Measurements from ENCODE around the gene MYO10.

Gene MYO10

DNA sequence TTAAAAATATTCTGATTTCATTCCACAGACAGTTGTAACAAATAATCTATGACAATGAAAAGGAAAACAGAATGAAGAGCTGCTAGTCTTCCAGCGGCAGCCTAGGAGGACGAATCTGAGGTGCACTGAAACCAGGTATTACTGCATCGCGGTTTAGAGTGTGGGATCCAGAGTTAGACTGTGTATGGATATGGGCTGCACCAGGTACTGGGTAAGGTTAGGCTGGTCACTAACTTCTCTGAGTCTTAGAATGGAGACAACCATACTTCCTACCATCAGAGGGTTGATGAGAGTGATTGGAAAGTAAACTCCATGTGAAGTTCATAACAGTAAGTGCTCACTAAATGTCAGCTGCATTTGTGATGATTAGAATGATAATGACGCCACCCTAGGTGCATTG is 158.7 kb downstream of the MYO10 start:
- TF ChIP-seq ZNF639 (tag by site-specific recombination; IDR thresholded peaks at IDR 0.05) (no peak), ZFP69B (tag by site-specific recombination; IDR thresholded peaks at IDR 0.05) (no peak), ZNF521 (tag by site-specific recombination; IDR thresholded peaks at IDR 0.05) (no peak), ZNF623 (tag by site-specific recombination; IDR thresholded peaks at IDR 0.05) (no peak), ZBTB10 (tag by site-specific recombination; IDR thresholded peaks at IDR 0.05) (no peak), KLF7 (tag by site-specific recombination; IDR thresholded peaks at IDR 0.05; ENCODE audit: borderline replicate concordance) (no peak), ZBTB44 (tag by site-specific recombination; IDR thresholded peaks at IDR 0.05) (no peak), ZNF660 (tag by site-specific recombination; IDR thresholded peaks at IDR 0.05) (no peak), ZNF48 (tag by site-specific recombination; IDR thresholded peaks at IDR 0.05) (no peak), ZNF132 (tag by site-specific recombination; IDR thresholded peaks at IDR 0.05; ENCODE audit: borderline replicate concordance) (no peak), ZNF423 (tag by site-specific recombination; IDR thresholded peaks at IDR 0.05) (no peak), SP7 (tag by site-specific recombination; IDR thresholded peaks at IDR 0.05) (no peak), ZNF747 (tag by site-specific recombination; IDR thresholded peaks at IDR 0.05) (no peak), IKZF3 (tag by site-specific recombination; IDR thresholded peaks at IDR 0.05) (no peak), ZNF133 (tag by site-specific recombination; IDR thresholded peaks at IDR 0.05) (no peak)
- ChIA-PET POLR2A (no interaction called here), CTCF (interaction anchor here (0.6 to 0.9 kb wide), 2 partner anchors 157 to 413 kb away, joined by 3 read pairs; no protein-coding TSS in a partner anchor)
- no peaks in the 10 kb centered on the region for H3K4me1 ChIP-seq (ENCODE audit: control insufficient read depth, insufficient read depth, low read length)
- no peaks in the 10 kb centered on the region for H3K9me3 ChIP-seq (ENCODE audit: control insufficient read depth, insufficient read depth, low read depth, low read length)
- H3K27ac ChIP-seq (ENCODE audit: extremely low read depth, low read depth, low read length), result no peak overlapping the region
- no peak overlapping the region for H3K4me3 ChIP-seq (ENCODE audit: low read depth, low read length)
- H3K36me3 ChIP-seq (ENCODE audit: control insufficient read depth in 2 of 2, insufficient read depth in 1 of 2, low read length in 2 of 2), result peaks cover 4 to 19% of the 10 kb centered on the region in 2 experiments

- Histone ChIP-seq H3K9me3 (ENCODE audit: control insufficient read depth, insufficient read depth, low read depth, low read length) (no peaks in the 10 kb centered on the region), H3K4me3 (ENCODE audit: low read depth, low read length) (no peak overlapping the region), H3K27ac (ENCODE audit: extremely low read depth, low read depth, low read length) (no peak overlapping the region), H3K4me1 (ENCODE audit: control insufficient read depth, insufficient read depth, low read length) (no peaks in the 10 kb centered on the region), H3K36me3 (ENCODE audit: control insufficient read depth in 2 of 2, insufficient read depth in 1 of 2, low read length in 2 of 2) (peaks cover 4 to 19% of the 10 kb centered on the region in 2 experiments)
- ChIA-PET POLR2A (no interaction called here), CTCF (interaction anchor here (0.7 to 1.0 kb wide), 4 partner anchors 86 to 428 kb away, joined by 3 to 4 read pairs (median 3); no protein-coding TSS in a partner anchor)
- TF ChIP-seq CTCF (tag by site-specific recombination; IDR thresholded peaks at IDR 0.05) (0 out of 2 replicates have a peak, but pooled peaks have one; percentile 20), ZNF350 (tag by site-specific recombination; IDR thresholded peaks at IDR 0.05) (no peak), PRDM6 (tag by site-specific recombination; IDR thresholded peaks at IDR 0.05) (peak; percentile 47; the same call in 1 of the 2 replicates)
Measured at GRCh38 chr5:16776611-16777251, 159.4 kb downstream of the MYO10 start.
